GM19397 (cell line): ENCODE measurements around the gene DYNLT4.
"Not testable (repeated sequence)": the region's sequence is repeated elsewhere in the genome, so short reads cannot be mapped to it uniquely, and the experiment has no call there.

ENCODE experiments used
- ATAC-seq: cut with Tn5 transposase; IDR thresholded peaks from one replicate; pipeline ENCODE4 v1.9.1; 2021; ENCODE audit warnings: mild to moderate bottlenecking, moderate library complexity; ENCODE audit not compliant: unreplicated experiment

DYNLT4 gene

DNA sequence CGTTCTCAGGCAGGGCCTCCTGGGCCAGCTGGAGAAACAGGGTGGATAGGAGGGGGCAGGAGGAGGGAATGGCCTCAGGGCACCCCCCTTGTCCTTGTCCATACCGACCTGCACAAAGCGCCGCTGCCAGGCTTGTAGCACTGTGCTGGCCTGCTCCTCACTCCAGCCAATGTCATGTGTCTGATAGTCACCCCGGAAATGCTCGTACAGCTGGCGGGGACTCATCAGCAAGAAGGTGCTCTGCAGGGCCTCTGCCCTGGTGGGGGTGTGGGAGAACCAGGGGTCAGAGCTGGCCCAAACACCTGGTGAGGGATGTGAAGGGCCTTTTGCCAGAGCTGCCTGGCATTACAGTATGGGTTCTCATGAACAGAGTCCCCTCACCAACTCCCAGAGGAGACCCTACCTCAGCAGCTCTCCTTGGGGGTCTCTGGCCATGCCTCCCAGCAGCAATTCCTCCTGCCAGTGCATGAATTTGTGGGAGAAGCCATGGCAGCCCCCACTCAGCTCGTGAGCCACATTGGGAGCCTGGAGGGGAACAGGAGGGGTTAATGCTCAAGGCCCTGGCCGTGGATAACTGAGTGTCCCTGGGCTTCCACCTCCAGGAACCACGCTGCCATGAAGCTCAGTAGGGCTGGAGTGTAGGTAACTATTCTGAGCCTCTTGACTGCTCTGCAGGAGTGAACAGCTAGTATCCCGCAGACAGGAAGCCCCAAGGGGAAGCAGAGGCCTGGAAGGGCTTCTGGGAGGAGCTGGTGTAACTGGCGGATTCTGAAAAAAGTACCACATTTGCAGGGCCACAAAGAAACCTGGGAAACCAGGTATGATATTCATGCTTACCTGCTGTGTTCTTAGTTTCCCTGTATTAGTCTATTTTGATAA is 22.6 kb upstream of the DYNLT4 start:
- ATAC-seq: no peak

GRCh38 chr1:44828841-44829440 is 21.8 kb upstream of the DYNLT4 start:
- no peak for ATAC-seq

GRCh38 chr1:44828003-44828651 is 21.0 kb upstream of the DYNLT4 start:
- no peak for ATAC-seq

- no peak for ATAC-seq
These were observed 20.2 kb upstream of the DYNLT4 start for GRCh38 chr1:44827197-44828002.

- ATAC-seq: no peak
These were observed 19.4 kb upstream of the DYNLT4 start for GRCh38 chr1:44826375-44827196.

GRCh38 chr1:44824392-44824791 is 17.2 kb upstream of the DYNLT4 start:
- not testable (repeated sequence) for ATAC-seq

DNA sequence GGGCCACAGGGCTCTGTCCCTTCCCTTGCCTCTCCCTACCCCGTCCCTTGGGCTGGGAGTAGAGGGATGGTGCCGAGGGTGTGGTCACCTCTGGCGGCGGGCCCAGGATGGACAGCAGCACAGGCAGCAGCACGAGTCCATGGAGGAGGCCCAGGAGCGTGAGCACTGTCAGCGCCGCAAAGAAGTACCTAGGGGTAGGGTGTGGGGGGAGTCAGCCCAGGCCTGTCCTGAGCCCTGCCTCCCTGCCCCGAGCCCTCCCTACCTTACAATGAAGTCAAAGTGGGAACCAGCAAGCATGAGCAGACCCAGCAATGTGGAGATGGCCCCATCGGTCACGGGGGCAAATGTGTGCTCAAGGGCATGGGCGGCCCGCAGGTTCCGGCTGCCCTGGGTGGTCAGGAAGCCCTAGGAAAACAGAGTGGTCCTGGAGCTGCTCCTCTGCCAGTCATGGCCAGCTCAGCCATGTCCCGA is 15.9 kb upstream of the DYNLT4 start:
- no peak for ATAC-seq

GRCh38 chr1:44822131-44822701 is 15.1 kb upstream of the DYNLT4 start:
- no peak for ATAC-seq

DNA sequence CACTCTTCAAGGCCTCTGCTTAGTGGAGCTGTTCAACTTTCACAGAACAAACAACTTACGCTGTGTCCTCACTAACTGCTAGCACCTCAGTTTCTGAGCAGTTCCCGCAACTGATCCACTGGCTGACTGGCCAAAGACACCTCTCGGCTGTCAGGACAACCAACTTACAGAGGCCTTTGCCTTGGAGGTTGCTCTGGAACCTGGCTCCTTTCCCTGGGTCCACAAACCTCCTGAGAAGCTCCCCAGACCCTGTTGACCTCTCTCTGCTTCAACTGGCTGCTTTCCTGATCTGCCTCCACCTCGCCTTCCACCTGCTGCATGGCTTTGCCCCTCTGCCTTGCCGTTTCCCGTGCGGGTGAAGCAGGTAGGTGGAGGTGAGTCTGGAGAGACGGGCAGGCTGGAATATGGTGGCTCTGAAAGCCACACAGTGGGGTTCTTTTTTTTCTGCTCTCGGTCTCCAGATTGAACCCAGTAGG is 14.1 kb upstream of the DYNLT4 start:
- ATAC-seq: no peak

DNA sequence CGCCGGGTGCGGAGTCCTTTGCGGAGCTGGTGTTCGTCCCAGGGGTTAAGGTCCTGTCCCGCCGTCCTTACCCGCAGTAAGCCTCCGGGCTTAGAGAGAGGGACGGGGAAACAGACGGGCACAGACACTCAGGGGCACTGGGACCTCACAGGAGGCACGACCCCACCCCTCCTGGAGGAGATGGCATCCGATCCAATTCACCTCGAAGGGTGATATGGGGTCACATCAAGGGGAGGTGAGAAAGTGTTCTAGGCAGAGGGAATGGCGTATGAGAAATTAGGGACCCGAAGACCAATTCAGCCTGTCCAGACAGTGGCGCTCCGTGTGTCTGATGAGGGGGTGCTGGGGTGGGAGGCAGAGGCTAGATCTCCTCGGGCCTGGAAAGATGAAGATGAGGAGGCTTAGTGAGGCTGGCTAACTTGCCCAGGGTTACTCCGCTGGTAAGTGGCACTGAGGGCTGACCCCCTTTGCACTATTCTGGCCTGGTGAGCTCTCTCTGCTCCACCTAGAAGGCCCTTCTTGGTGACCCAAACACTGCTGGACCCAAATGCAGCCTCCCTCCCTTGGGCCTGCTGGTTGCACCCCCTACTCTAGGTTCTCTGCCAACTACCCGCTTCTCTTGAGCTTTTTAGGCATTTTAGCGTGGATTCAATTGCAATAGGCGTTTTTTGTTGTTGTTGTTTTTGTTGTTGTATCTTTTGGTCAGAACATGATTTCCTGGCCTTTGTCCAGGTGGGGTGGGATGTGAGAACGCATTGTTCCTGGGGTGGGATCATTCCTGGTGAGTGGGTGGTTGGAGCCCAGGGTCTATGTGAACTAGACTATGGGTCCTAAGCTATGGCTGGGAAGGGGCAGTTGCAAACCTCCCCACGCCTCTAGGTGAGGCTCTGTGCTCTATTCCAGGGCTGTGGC is 13.4 kb upstream of the DYNLT4 start:
- no peak for ATAC-seq

DNA sequence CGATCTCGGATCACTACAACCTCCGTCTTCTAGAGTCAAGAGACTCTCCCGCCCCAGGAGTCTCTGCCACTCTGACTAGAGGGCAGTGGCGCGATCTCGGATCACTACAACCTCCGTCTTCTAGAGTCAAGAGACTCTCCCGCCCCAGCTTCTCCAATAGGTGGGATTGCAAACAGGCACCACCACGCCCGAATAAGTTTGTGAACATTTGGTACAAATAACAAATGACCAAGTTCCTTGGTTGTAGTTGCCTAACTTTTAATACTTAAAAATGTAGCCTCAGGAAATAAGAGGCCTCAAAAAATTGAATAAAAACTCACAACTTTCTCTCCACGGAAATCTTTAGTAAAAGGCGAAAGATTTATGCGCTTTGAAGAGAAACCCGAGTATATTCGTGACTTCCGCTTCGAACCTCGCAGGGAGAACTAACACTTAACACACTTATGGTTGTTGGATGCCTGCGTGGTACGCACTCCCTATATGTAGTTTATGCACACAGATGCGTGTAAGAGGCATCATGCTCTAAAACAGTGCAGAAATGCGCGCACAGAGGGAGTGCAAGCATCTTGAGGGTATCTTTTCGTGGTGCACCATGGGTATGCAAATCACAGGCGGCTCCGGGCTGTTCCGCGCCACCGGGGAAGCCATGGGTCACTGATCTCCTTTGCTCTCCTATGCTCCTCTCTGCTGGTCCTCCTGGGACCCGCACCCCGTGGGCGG is 12.6 kb upstream of the DYNLT4 start:
- ATAC-seq: peak; percentile 75

- ATAC-seq: no peak
These were observed 12.1 kb upstream of the DYNLT4 start for GRCh38 chr1:44819196-44819607.

DNA sequence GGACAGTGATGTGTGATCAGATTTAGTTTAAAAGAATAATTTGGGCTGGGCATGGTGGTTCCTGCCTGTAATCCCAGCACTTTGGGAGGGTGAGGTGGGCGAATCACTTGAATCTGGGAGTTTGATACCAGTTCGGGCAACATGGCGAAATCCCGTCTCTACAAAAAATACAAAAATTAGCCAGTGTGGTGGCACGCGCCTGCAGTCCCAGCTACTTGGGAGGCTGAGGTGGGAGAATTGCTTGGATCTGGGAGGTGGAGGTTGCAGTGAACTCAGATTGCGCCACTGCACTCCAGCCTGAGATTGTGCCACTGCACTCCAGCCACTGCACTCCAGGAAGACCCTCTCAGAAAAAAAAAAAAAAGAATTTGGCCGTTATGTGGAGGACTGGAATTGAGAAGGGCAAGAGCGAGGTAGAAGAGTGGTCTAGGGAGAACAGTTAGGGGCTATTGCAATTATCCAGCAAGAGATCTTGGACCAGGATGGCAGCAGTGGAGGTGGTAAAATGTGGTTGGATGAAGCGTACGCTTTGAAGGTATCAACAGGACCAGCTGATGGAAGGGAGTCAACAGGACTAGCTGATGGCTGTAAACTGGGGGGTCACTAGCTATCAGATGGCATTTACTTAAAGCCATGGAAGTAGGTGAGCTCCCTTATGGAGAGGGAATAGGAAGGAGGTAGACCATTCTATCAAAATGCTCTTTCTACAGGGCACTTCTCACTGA is 10.8 kb upstream of the DYNLT4 start:
- no peak for ATAC-seq

DNA sequence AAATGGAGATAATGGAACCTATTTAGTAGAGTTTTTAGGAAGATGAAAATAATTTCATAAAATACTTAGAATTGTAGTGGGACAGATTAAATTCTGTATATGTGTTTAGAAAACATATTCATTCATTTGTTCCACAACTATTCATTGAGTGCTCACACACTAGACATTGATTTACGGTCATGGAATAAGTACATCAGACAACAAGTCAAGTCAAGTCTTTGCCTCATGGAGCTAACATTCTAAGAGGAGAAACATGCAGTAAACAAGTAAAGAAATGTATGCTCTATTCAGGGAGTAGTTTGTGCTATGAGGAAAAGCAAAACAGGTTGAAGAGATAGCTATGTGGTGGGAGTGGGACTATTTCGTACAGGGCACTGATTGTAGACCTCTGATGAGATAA is 10.2 kb upstream of the DYNLT4 start:
- no peak for ATAC-seq

DNA sequence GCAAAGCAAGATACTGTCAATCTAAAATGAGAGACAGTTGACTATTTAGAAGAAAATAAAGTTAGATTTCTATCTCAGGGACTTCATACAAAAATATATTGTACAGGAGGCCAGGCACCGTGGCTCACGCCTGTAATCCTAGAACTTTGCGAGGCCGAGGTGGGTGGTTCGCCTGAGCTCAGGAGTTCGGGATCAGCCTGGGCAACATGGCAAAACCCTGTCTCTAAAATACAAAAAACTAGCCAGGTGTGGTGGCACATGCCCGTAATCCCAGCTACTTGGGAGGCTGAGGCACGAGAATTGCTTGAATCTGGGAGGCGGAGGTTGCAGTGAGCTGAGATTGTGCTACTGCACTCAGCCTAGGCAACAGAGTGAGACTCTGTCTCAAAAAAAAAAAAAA is 8.8 kb upstream of the DYNLT4 start:
- ATAC-seq: not testable (repeated sequence)

DNA sequence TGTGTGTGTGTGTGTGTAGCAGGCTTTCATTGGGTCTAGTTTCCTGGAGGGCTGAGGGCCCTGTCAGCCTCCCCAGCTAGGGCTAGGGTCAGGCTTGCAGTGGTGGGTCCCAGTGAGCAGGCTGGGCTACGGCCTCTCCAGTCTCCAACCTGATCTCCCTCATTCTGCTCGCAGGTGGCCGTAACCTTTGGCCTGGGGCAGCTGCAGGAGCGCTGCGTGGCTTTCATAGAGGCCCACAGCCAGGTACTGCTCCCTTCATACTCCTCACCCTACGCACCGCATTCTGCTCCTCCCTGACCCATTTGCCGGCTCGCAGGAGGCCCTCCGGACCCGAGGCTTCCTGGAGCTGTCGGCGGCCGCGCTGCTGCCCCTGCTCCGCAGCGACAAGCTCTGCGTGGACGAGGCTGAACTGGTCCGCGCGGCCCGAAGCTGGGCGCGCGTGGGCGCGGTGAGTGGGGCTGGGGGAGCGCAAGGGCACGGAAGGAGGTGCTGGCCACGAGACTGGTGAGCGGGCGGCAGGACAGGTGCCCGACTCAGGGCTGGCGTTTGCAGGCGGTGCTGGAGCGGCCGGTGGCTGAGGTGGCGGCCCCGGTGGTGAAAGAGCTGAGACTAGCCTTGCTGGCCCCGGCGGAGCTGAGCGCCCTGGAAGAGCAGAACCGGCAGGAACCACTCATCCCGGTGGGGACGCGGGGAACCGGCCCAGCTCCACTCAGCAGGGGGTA is 5.8 kb upstream of the DYNLT4 start:
- ATAC-seq: no peak

DNA sequence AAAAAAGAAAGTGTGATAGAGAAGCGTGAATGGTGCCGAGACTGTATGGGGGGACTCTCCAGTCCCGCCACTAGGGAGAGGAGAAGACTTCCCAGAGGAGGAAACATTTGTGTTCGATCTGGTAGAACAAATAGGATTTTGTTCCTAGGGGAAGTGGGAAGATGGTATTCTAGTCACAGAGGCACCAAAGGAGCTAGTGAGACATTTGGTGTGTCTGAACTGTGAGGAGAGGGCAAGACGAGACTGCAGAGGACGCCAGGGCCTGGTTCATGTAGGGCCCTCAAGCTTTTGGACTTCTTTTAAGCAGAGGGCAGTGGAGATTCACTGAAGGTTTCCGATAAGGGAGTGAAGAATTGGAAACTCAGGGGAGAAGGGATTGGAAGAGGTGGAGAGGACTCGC is 4.1 kb upstream of the DYNLT4 start:
- no peak for ATAC-seq
